SH-SY5Y (cell line): ENCODE results near the gene MMP15.

Experiments used
- GATA2 ChIP-seq: IDR thresholded peaks from 2 replicates; pipeline ENCODE4 v1.6.1; 2011; ENCODE audit warnings: mild to moderate bottlenecking, low read depth, low read length
- GATA3 ChIP-seq: IDR thresholded peaks from 2 replicates; pipeline ENCODE4 v1.6.1; 2011; ENCODE audit warnings: low read depth, mild to moderate bottlenecking, low read length, moderate library complexity

- no peak for TF ChIP-seq GATA2
- TF ChIP-seq GATA3: no peak
Measured at GRCh38 chr16:57997176-57997527, 28.4 kb upstream of the MMP15 start.
